ENCODE data around the gene CCDC171.

- TF ChIP-seq CTCF (IDR thresholded peaks at IDR 0.05; ENCODE audit: low read depth, low read length), result no peak
- no peak for TF ChIP-seq EZH2phosphoT487 (IDR thresholded peaks at IDR 0.05; ENCODE audit: low read depth)
Observed at GRCh38 chr9:15510789-15511575, 41.9 kb upstream of the CCDC171 start, which contains the start of gene PSIP1.
